HG03039 (cell line): Measurements from ENCODE around the gene BRINP3.
"Not testable (repeated sequence)": the region's sequence is repeated elsewhere in the genome, so short reads cannot be mapped to it uniquely, and the experiment has no call there.

Experiments
- ATAC-seq: cut with Tn5 transposase; IDR thresholded peaks from one replicate; pipeline ENCODE4 v1.9.1; 2021; ENCODE audit warnings: mild to moderate bottlenecking, moderate library complexity; ENCODE audit not compliant: unreplicated experiment

Gene BRINP3

DNA sequence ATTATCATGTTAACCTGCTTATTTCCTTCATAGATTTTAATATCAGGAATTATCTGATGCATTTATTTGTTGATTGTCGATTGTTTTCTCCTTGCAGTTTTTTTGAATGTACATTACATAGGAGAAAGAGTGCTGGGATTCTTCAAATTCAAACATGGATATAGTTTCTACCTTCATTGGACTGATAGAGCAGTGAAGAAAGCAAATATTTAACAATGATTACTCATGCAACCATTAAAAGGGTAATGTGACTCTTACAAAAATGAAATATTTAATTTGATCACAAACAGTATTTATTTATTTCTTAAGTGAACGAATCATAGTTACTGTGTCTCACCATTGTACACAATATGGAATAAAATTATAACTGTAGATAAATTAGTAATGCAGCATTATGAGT lies 350.9 kb downstream of the BRINP3 start:
- no peak for ATAC-seq

DNA sequence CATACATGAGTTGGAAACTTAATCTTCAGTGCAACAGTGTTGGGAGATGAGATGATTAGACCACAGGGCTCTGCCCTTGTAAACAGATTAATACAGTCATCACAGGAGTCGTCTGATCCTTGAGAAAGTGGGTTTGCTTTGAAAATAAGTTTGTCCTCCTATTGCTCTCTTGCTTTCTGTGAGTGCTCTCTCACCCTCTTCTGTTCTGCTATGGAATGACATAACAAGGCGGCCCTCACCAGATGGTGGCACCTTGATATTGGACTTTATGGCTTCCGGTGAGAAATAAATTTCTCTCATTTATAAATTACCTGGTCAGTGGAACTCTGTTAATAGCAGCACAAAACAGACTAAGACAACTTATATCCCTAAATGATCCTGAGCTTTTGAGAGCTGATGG lies 353.6 kb downstream of the BRINP3 start:
- ATAC-seq, result no peak

DNA sequence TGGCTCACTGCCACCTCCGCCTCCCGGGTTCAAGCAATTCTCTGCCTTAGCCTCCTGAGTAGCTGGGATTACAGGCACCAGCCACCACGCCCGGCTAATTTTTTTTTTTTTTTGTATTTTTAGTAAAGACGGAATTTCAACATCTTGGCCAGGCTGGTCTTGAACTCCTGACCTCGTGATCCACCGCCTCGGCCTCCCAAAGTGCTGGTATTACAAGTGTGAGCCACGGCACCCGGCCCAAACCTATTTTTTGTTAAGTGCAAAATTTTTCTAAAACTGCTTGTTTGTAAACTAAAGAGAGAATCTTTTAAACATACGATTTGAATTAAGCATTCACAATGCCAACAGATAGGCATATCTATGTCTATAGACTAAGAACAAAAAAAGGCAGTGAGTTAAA lies 357.1 kb downstream of the BRINP3 start:
- ATAC-seq, result not testable (repeated sequence)

DNA sequence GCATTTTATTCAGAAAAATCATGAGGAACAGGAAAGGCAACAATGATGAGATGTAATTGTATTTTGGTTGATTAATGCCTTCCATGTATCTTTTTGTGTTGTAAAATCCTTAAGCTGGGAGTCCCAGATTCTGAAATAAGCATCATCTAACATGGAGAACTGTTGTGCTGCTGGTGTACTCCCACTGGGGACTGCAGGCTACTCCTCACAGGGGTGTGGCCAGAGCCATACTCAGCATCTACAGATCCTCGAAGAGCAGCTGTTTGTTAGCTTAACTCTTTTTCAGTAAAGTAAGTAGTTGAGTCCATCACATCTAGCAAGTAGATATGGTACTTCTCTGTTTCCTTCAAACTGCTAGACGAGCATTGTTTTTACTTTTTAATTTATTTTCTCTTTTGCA lies 358.0 kb downstream of the BRINP3 start:
- no peak for ATAC-seq

DNA sequence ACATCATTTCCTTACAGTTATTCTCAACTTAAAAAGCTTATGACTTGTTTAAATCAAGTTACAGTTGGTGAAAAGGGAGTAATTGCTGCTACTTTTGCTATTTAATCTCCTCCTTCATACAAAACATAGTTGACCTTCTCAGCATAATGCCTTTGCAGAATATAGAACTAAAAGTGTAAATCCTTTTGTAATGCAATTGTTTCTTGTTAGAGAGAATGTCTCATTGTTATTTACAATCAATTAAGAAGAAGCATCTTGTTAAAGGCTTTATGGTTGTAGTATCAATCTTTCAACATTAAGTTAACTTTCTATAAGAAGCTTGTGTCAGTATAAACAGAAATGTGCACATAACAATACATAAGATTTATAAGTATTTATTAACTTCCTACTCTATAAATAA lies 360.7 kb downstream of the BRINP3 start:
- ATAC-seq, result no peak

DNA sequence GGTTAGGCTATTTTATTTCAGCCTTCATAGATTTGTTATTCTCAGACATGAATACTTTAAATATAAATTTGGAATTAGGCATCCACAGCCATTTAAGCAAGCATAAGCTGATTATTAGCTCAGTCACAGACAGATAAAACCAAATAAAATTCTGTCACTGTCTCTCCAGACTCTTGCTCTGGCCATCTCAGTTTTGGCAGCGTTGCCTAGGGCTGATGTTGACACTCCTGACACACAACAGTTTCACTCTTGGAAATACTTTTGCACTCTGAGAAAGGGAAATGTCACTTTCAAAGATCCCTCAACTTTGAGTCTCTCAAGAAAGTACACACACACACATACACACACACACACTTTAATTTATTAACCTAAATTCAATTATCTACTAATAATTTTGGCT lies 372.7 kb downstream of the BRINP3 start:
- no peak for ATAC-seq

DNA sequence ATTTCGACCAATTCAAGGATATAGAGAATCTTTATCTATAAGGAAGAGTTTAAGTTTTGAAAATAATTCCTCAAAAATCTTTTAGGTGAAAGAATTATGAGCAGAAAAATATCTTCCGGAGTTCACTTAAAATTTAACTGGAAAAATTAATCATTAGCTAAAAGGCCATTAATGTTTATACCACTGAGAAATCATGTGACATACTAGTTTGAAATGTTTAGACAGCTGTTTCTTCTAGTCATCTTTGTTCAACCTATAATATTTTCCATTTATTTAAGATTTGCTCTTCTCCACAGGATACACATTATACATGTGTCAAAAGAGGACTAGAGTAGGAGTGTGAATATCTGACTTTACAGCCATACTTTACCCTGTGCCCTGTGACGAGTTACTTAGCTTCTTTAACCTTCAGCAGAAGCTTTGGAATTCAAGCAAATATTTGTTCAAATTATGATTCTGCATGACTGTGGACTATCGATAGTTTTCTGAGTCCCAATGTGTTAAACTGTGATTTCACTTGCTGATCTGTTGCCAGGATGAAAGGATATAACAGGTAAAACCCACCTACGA lies 374.8 kb downstream of the BRINP3 start:
- no peak for ATAC-seq

DNA sequence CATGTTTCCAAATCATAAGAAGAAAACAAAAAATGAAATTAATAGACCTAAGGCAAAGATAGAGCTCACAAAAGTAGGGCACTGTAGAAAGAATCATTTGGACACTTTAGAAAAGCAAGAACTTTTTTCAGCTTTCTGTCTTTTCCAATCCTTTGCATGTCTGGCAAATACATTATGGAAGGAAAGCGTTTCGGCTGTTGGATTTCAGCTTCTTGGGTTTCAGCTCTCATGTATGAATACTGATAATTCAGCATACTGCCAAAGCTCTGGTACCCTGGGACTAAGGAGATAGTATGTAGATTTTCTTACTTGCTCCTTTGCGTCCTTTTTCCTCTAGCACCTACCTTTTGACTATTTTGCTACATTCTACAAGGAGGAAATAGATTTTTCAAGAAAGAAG lies 375.9 kb downstream of the BRINP3 start:
- no peak for ATAC-seq

DNA sequence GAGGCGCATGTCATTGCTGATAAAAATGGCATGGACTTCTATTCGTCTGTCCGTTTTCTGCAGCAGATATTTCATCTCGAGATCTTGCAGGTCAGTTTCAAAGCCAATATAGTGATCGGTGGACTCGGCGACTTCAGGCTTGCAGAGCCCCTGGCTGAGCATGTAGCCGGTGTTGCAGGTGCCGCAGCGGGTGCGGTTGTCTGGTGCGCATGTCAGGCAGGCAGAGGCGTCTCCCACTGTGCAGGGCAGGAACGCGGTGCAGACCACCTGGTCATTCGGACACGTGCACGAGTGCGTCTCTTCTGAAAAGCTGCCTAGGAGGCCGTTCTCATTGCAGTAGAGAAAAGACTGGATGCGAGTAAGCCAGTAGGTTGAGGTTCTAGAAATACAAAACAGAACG lies 378.9 kb downstream of the BRINP3 start:
- ATAC-seq, result no peak

DNA sequence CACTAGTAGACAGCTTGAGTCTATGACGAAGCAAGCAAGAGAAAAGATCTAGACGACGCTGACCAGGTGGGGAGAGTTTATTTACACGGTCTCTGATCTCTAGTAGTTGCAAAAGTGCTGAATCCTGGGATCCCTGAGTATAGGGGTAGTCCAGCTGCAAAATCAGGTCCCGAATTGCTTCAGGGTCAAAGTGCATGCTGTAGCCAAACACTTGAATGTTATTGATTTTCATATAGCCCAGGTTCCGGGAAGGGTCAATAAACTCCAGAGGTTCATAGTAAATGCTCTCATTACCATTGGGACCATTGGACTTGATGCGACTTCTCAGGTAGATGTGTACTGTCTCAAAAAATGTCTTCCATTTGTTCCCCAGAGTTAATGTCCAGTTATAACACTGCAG lies 379.6 kb downstream of the BRINP3 start:
- no peak for ATAC-seq

DNA sequence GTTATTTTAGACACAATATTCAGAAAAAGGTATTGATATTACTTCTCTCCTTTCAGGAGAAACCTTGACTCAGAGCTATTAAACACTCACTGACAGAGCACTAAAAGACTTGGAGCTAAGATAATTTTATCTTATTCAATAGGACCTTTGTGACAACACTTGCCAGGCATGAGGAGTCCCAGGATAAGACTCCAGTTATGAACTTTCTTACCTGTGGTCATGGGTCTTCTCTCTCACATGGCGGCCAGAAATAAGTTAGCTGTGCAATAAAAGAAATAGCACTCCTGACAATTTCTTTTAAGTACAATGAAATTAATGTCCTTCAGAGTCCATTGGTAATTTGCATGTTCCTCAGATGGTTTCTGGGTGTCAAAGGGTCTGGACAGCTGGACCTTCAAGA lies 382.1 kb downstream of the BRINP3 start:
- no peak for ATAC-seq

DNA sequence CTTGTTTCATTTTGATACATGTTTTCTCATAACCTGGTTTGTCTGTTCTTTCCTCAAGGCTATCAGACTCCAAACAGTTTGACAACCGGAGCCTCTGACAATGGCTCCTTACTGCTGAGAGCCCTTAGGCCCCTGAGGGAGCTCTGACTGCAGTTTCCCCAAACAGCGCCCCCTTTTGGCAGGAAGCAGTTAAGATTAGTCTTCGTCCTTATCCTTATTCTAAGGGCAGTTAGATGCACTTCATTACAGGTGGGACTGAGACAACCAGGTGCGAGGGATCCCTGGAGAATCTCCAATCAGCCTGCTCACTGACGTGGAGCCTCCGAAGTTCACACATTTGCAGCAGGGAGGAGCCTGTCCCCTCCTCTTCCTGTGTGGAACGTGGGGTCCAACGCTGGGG lies 393.1 kb downstream of the BRINP3 start:
- ATAC-seq, result no peak

DNA sequence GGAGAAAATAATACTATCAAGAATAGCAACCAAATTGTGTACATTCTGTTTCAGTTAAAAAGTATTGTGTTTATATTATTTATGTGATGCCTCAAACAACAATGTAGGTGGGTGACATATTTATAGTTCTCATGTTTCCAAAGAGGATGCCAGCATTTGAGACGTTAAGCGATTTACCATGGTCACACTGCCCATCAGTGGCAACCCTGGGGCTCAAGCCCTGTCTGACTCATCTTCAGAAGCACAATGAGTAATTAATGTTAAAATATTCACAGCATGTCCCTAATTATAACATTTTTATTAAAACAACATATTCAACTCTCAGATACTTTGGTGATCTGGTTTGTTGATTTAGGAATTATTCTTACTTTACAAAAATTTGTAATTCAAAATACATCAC lies 409.4 kb downstream of the BRINP3 start:
- ATAC-seq, result no peak

DNA sequence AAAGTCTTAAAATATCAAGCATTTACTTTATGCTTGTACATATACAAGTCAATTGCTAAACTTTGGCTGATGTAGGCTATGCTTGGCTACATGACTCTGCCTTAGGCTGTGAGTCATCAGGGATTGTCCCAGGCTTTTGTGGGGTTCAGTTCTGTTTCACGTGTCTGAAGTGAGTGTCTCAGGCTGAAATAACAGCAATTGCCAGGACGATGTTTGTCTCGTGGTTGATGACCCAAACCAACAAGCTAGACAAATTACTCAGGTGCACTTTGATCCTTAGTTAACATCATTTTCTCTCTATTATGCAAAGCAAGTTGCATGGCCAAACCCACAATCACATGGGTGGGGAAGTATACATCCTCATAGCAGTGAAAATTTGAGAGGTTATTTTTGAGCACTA lies 410.1 kb downstream of the BRINP3 start:
- peak; percentile 49 for ATAC-seq

DNA sequence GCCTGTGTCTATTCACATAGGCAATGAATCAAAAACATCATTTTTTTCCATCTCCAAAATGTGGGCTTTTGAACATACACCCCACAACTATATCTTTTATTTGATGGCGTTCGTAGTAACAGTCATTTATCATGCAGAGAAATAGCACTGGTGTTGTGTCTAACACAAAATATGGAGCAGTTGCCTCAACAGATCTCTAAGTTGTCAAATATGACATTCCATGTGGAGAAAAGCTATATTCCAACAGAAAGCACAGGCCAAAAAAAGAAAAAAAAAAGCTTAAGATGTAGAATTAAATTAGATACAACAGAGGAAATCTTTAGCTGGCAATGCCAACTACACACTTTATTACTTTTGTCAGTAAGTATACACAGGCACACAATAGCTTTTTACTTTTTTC lies 411.7 kb downstream of the BRINP3 start:
- no peak for ATAC-seq

DNA sequence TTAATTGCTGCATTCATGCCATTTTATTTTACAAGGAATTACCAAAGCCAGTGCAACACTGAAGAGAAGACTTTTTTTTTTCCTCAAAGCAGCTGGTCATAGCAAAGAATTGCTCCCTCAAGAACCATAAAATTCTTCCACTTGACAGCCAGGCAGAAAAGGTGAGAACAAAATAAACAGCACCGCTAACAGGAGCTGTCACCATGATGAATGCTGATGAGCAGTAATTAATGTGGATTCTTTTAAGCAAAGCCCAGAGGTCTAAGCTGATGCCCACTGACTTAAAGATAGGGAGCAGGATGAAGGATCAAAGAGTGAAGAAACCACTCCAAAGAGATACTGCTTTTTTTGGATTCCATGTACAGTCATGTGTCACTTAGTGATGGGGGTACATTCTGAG lies 428.4 kb downstream of the BRINP3 start:
- no peak for ATAC-seq
